Muscle layer of colon (tissue), 2 donors: ENCODE data around the gene ACTR3C.
A peak's percentile ranks its signal among the peaks of the same experiment; 100 is the strongest.

Experiments used
- H3K27ac ChIP-seq: one replicate; pipeline ENCODE4 v1.7.0; 2013; ENCODE audit warnings: low read depth, mild to moderate bottlenecking, low read length, moderate library complexity
- H3K27me3 ChIP-seq, 2 donors: one replicate each; pipeline ENCODE4 v1.7.0; 2013; ENCODE audit warnings: low read length in 2 of 2, mild to moderate bottlenecking in 2 of 2; ENCODE audit not compliant: insufficient read depth in 2 of 2, control insufficient read depth in 1 of 2
- H3K36me3 ChIP-seq: one replicate; pipeline ENCODE4 v1.7.0; 2013; ENCODE audit warnings: mild to moderate bottlenecking, low read length; ENCODE audit not compliant: insufficient read depth
- H3K4me1 ChIP-seq: one replicate; pipeline ENCODE4 v1.7.0; 2013; ENCODE audit warnings: mild to moderate bottlenecking, low read length; ENCODE audit not compliant: insufficient read depth
- H3K4me3 ChIP-seq, 2 donors: one replicate each; pipeline ENCODE4 v1.7.0; 2013; ENCODE audit warnings: low read length in 2 of 2, low read depth in 1 of 2, mild to moderate bottlenecking in 1 of 2, moderate library complexity in 1 of 2
- H3K9ac ChIP-seq: one replicate; pipeline ENCODE4 v1.7.0; 2013; ENCODE audit warnings: low read length
- H3K9me3 ChIP-seq: one replicate; pipeline ENCODE4 v1.7.0; 2013; ENCODE audit warnings: mild to moderate bottlenecking, low read length
- donor health status: abdominal sarcoma.
- donor health status: Adenocarcinoma of cecum.

Gene ACTR3C

GRCh38 chr7:150322833-150323681 is at the start of gene ACTR3C, which contains the start of gene LRRC61:
TSS of gene ACTR3C (minus strand) at chr7:150323545. CDS start at chr7:150295296, 28,249 bp downstream.
TSS of gene LRRC61 (plus strand) at chr7:150323355. CDS start at chr7:150336862, 13,507 bp downstream.
- H3K27me3 ChIP-seq, result no peaks in the 10 kb centered on the region
- H3K4me1 ChIP-seq, result peaks cover 17% of the 10 kb centered on the region
- peak within 1 kb of the TSS; percentile 55 for H3K9ac ChIP-seq
- no peaks in the 10 kb centered on the region for H3K9me3 ChIP-seq
- H3K4me3 ChIP-seq, result peak within 1 kb of the TSS; percentile 51 to 78
- H3K36me3 ChIP-seq, result peaks cover 14% of the 10 kb centered on the region
- peak within 1 kb of the TSS; percentile 77 for H3K27ac ChIP-seq

GRCh38 chr7:150372271-150373048 is 49.1 kb upstream of the ACTR3C start:
- Histone ChIP-seq H3K36me3 (peaks cover 29% of the 10 kb centered on the region), H3K27ac (no peak overlapping the region), H3K9ac (no peak overlapping the region), H3K9me3 (no peaks in the 10 kb centered on the region), H3K4me3 (no peak overlapping the region), H3K4me1 (peaks cover 30% of the 10 kb centered on the region), H3K27me3 (no peaks in the 10 kb centered on the region)

GRCh38 chr7:150371996-150372270 is 48.6 kb upstream of the ACTR3C start:
- Histone ChIP-seq H3K36me3 (peaks cover 29% of the 10 kb centered on the region), H3K27me3 (no peaks in the 10 kb centered on the region), H3K4me3 (no peak overlapping the region), H3K9ac (no peak overlapping the region), H3K27ac (no peak overlapping the region), H3K9me3 (no peaks in the 10 kb centered on the region), H3K4me1 (peaks cover 30% of the 10 kb centered on the region)

GRCh38 chr7:150371131-150371995 is 48.0 kb upstream of the ACTR3C start:
- Histone ChIP-seq H3K27me3 (no peaks in the 10 kb centered on the region), H3K4me1 (peaks cover 30% of the 10 kb centered on the region), H3K9me3 (no peaks in the 10 kb centered on the region), H3K27ac (no peak overlapping the region), H3K4me3 (no peak overlapping the region), H3K9ac (no peak overlapping the region), H3K36me3 (peaks cover 29% of the 10 kb centered on the region)

- Histone ChIP-seq H3K27ac (no peak overlapping the region), H3K9ac (no peak overlapping the region), H3K9me3 (no peaks in the 10 kb centered on the region), H3K36me3 (peaks cover 29% of the 10 kb centered on the region), H3K4me1 (peaks cover 30% of the 10 kb centered on the region), H3K27me3 (no peaks in the 10 kb centered on the region), H3K4me3 (no peak overlapping the region)
These were observed 47.3 kb upstream of the ACTR3C start for GRCh38 chr7:150370612-150371071.

GRCh38 chr7:150369748-150370501 is 46.6 kb upstream of the ACTR3C start:
- H3K36me3 ChIP-seq, result peaks cover 29% of the 10 kb centered on the region
- H3K27ac ChIP-seq, result peak overlapping the region; percentile 69
- H3K9ac ChIP-seq, result peak overlapping the region; percentile 94
- peaks cover 30% of the 10 kb centered on the region for H3K4me1 ChIP-seq
- no peaks in the 10 kb centered on the region for H3K9me3 ChIP-seq
- peak overlapping the region; percentile 89 to 92 for H3K4me3 ChIP-seq
- H3K27me3 ChIP-seq, result no peaks in the 10 kb centered on the region

- Histone ChIP-seq H3K4me1 (peaks cover 30% of the 10 kb centered on the region), H3K9me3 (no peaks in the 10 kb centered on the region), H3K27me3 (no peaks in the 10 kb centered on the region), H3K36me3 (peaks cover 28% of the 10 kb centered on the region), H3K4me3 (peak overlapping the region; percentile 89 to 92), H3K9ac (peak overlapping the region; percentile 94), H3K27ac (peak overlapping the region; percentile 69)
These were observed 45.8 kb upstream of the ACTR3C start for GRCh38 chr7:150368884-150369747.

GRCh38 chr7:150368096-150368883 is 44.9 kb upstream of the ACTR3C start, which contains the start of gene REPIN1:
TSS of gene REPIN1 (plus strand) at chr7:150368822. CDS start at chr7:150369712, 890 bp downstream.
- Histone ChIP-seq H3K4me1 (peaks cover 22% of the 10 kb centered on the region), H3K27ac (peak within 1 kb of the TSS; percentile 69), H3K9ac (peak within 1 kb of the TSS; percentile 94), H3K36me3 (peaks cover 20% of the 10 kb centered on the region), H3K4me3 (peak within 1 kb of the TSS; percentile 89 to 92), H3K27me3 (no peaks in the 10 kb centered on the region), H3K9me3 (no peaks in the 10 kb centered on the region)

- H3K9ac ChIP-seq, result peak overlapping the region; percentile 94
- H3K4me1 ChIP-seq, result peaks cover 18% of the 10 kb centered on the region
- peak overlapping the region; percentile 89 to 92 for H3K4me3 ChIP-seq
- no peaks in the 10 kb centered on the region for H3K9me3 ChIP-seq
- peak overlapping the region; percentile 69 for H3K27ac ChIP-seq
- H3K36me3 ChIP-seq, result peaks cover 16% of the 10 kb centered on the region
- H3K27me3 ChIP-seq, result no peaks in the 10 kb centered on the region
These were observed 44.3 kb upstream of the ACTR3C start for GRCh38 chr7:150367677-150368095.
